SU-DHL-6 (cell line): ENCODE data around the gene HSPBP1.

Experiments used
- H2AFZ ChIP-seq: fragments of 200-600 bp; sonication (generic); 2 replicates; pipeline ENCODE4 v1.6.1; 2014; ENCODE audit warnings: low read depth, mild to moderate bottlenecking, moderate library complexity, mixed read lengths, antibody characterized with exemption, low read length; ENCODE audit not compliant: severe bottlenecking
- H3F3A ChIP-seq: fragments of 200-600 bp; shearing (Covaris generic); 2 replicates; pipeline ENCODE4 v1.6.0; 2016; ENCODE audit warnings: antibody characterized with exemption, mild to moderate bottlenecking; ENCODE audit not compliant: insufficient read depth
- H3K27ac ChIP-seq: fragments of 200-600 bp; sonication (generic); 2 replicates; pipeline ENCODE4 v1.5.1; 2016; ENCODE audit warnings: low read depth, mild to moderate bottlenecking, low read length, moderate library complexity, mixed read lengths
- H3K27me3 ChIP-seq: fragments of 200-600 bp; sonication (generic), shearing (Covaris generic); 2 replicates; pipeline ENCODE4 v1.6.0; 2014; ENCODE audit warnings: mild to moderate bottlenecking, low read length
- H3K36me3 ChIP-seq: fragments of 200-600 bp; sonication (generic); 2 replicates; pipeline ENCODE4 v1.6.1; 2014; ENCODE audit warnings: mild to moderate bottlenecking, low read length, mixed read lengths
- H3K4me2 ChIP-seq: fragments of 300-600, 200-600 bp; shearing (Covaris generic), sonication (generic); 2 replicates; pipeline ENCODE4 v1.6.0; 2014; ENCODE audit warnings: low read length, low read depth, mild to moderate bottlenecking; ENCODE audit not compliant: poor library complexity, severe bottlenecking
- H3K4me3 ChIP-seq: fragments of 200-600 bp; sonication (generic); 2 replicates; pipeline ENCODE4 v1.5.1; 2014; ENCODE audit warnings: antibody characterized with exemption, low read length, mild to moderate bottlenecking, mixed read lengths; ENCODE audit not compliant: insufficient read depth, poor library complexity, severe bottlenecking
- H3K79me2 ChIP-seq: fragments of 200-600 bp; sonication (generic); 2 replicates; pipeline ENCODE4 v1.6.1; 2014; ENCODE audit warnings: mild to moderate bottlenecking, low read length, moderate library complexity; ENCODE audit not compliant: insufficient read depth
- H3K9ac ChIP-seq: fragments of 200-600 bp; sonication (generic); 2 replicates; pipeline ENCODE4 v1.7.0; 2014; ENCODE audit warnings: mild to moderate bottlenecking, low read length
- H3K9me2 ChIP-seq: fragments of 200-600 bp; sonication (generic); replicated peaks from 2 replicates; pipeline ENCODE4 v1.6.1; 2014; ENCODE audit warnings: low read length; ENCODE audit not compliant: insufficient read depth
- H3K9me3 ChIP-seq: fragments of 200-600 bp; sonication (generic); 2 replicates; pipeline ENCODE4 v1.6.1; 2014; ENCODE audit warnings: low read length, mixed read lengths; ENCODE audit not compliant: insufficient read depth
- H4K20me1 ChIP-seq: fragments of 200-600 bp; sonication (generic); 2 replicates; pipeline ENCODE4 v1.6.1; 2014; ENCODE audit warnings: low read depth, mild to moderate bottlenecking, antibody characterized with exemption, low read length, moderate library complexity, mixed read lengths
- CTCF ChIP-seq: fragments of 200-600 bp; sonication (generic); IDR thresholded peaks from one replicate; pipeline ENCODE4 v1.5.1; 2017; ENCODE audit warnings: antibody characterized with exemption, mild to moderate bottlenecking, low read length, moderate library complexity; ENCODE audit not compliant: insufficient read depth, poor library complexity, severe bottlenecking
- EZH2phosphoT487 ChIP-seq: fragments of 200-600 bp; sonication (generic), shearing (Covaris generic); conservative IDR thresholded peaks from 2 replicates; pipeline ENCODE4 v1.6.1; 2018; ENCODE audit warnings: mild to moderate bottlenecking, antibody characterized with exemption, low read length, moderate library complexity, mixed read lengths

HSPBP1 gene

GRCh38 chr19:55315956-55316525, 36.1 kb upstream of the HSPBP1 start:
- Histone ChIP-seq H3K9me2 (no peaks in the 10 kb centered on the region), H3K9ac (no peak overlapping the region), H3K9me3 (no peaks in the 10 kb centered on the region), H3K27me3 (no peaks in the 10 kb centered on the region), H2AFZ (no peak overlapping the region), H3K4me3 (no peak overlapping the region), H4K20me1 (no peaks in the 10 kb centered on the region), H3K36me3 (no peaks in the 10 kb centered on the region), H3K79me2 (no peaks in the 10 kb centered on the region), H3F3A (no peaks in the 10 kb centered on the region), H3K27ac (no peak overlapping the region), H3K4me2 (no peak overlapping the region)
- TF ChIP-seq CTCF (no peak), EZH2phosphoT487 (no peak)

GRCh38 chr19:55314396-55314795, 34.5 kb upstream of the HSPBP1 start:
- Histone ChIP-seq H3K4me2 (no peak overlapping the region), H3K27me3 (no peaks in the 10 kb centered on the region), H2AFZ (no peak overlapping the region), H3F3A (no peaks in the 10 kb centered on the region), H3K27ac (no peak overlapping the region), H3K9ac (no peak overlapping the region), H3K79me2 (no peaks in the 10 kb centered on the region), H3K36me3 (no peaks in the 10 kb centered on the region), H3K4me3 (no peak overlapping the region), H3K9me2 (no peaks in the 10 kb centered on the region), H4K20me1 (no peaks in the 10 kb centered on the region), H3K9me3 (no peaks in the 10 kb centered on the region)
- TF ChIP-seq EZH2phosphoT487 (no peak), CTCF (no peak)

- Histone ChIP-seq H3K79me2 (no peaks in the 10 kb centered on the region), H2AFZ (no peak overlapping the region), H3K27me3 (no peaks in the 10 kb centered on the region), H3K36me3 (no peaks in the 10 kb centered on the region), H3K9me2 (no peaks in the 10 kb centered on the region), H3K27ac (no peak overlapping the region), H3K4me2 (no peak overlapping the region), H4K20me1 (no peaks in the 10 kb centered on the region), H3K4me3 (no peak overlapping the region), H3K9ac (no peak overlapping the region), H3F3A (no peaks in the 10 kb centered on the region), H3K9me3 (no peaks in the 10 kb centered on the region)
- TF ChIP-seq EZH2phosphoT487 (no peak), CTCF (no peak)
Observed at GRCh38 chr19:55312621-55313512, 33.0 kb upstream of the HSPBP1 start.
